ENCODE results near the gene SALL1.

The SALL1 gene

DNA sequence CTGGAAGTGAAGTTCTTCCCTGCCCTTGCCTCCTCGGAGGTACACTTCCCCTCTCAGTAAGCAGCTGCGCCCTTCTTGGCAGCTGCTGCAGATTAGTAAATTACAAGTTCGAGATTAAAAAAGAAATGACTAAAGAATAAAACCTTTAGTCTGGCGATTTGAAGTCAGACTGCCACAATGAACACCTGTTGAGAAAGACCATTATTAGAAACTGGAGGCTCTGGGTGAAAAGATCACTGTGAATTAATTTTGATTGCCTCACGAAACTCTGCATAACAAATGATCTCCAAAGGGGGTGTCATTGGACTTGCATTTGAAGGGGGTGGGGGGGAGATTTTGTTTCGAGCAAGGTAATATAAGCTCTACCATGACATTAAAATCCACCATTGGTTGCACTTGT is 39.3 kb downstream of the SALL1 start:
- no peak for DNase-seq (ENCODE audit: low read depth in 2 of 2)

DNA sequence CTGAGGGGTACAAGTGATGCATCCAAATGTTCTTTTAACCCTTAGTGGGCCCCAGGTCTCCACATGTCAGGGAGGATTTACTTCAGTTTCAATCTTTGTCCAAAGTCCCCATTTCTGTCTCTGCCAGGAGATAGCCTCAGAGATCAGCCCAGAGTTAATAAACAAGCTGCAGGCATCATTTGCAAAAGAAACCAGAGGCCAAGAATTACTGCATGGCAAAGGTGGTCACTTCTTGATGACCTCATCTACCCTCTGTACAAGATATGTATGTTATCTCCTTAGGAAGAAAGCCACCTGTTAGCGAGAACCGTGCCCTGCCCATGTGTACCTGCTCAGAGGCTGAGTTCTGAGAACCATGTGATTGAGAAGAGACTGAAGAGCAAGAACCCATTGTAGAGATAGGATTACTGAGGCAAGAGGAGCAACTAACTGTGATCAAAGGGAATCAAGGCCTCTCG is 40.3 kb downstream of the SALL1 start:
- DNase-seq (ENCODE audit: low read depth in 2 of 2) = no peak

DNA sequence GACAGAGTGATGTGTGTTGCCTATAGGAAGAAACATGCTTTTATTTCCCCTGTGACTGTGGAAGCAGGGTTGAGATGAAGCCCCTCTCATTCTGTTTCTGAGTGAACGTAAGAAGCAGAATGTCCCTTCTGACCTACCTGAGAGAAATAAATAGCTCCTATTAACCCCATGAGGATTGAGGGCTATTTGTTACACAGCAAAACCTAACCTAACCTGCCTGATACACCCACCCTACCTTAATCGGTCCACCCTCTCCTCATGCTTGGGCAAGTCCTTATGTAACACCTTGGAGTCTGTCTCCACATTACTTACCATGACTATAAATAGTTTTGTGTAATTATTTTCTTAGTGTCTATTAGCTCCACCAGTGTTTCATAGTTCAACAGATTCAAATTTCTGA is 41.9 kb downstream of the SALL1 start:
- DNase-seq (ENCODE audit: low read depth in 2 of 2) = no peak

DNA sequence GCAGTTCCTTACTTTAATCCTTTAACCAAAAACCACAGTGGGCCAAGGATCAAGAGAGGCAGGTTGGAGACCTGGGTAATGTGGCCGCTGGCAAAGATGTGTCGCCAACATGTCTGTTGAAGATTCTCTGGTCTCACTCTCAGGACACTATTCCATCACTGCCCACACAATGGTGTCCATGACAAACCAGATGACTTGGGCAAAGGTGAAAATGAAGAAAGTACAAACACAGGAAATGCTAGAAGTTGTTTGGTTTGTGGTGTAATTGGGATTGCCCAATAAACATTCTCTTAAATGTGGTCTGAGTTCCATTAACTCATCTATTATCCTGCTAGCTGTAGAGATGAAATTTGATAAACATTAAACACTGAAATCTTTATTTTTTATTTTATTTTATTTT is 43.3 kb downstream of the SALL1 start:
- DNase-seq (ENCODE audit: low read depth in 2 of 2) = no peak

DNA sequence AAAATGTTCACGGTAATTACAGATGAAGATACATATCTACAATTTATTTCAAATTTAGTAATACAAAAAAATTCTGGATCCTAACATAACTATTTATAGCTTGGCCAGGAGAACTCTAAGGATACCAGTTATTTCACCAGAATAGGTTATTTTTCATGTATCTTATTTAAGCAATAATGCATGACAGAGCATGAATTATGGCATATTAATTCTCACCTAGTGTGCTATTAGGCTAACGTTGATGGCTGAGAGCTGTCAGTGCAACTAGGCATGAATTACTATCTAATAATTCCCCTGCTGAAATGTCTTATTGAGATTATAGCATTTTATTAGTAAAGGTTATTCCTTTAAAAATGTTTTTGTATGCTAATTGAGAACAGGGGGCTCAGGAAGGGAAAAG is 44.5 kb downstream of the SALL1 start:
- DNase-seq (ENCODE audit: low read depth in 2 of 2) = no peak

DNA sequence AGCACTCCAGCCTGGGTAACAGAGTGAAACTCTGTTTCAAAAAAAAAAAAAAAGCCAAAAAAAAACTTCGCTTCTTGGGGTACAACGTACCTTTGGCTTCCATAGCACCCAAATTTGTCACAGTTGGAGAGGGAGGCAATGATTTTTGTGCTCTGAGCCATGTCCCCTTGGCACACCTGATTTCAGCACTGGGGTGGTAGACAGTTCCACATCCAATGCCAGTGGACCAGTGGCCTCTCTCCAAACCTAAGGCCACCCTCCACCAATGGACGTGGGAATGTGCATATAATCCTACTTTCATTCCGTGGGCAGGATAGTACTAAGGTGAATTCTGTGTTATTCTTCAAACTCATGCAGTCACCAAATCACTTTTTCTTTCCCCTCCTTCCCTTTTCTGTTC is 47.5 kb downstream of the SALL1 start:
- no peak for DNase-seq (ENCODE audit: low read depth in 2 of 2)

DNA sequence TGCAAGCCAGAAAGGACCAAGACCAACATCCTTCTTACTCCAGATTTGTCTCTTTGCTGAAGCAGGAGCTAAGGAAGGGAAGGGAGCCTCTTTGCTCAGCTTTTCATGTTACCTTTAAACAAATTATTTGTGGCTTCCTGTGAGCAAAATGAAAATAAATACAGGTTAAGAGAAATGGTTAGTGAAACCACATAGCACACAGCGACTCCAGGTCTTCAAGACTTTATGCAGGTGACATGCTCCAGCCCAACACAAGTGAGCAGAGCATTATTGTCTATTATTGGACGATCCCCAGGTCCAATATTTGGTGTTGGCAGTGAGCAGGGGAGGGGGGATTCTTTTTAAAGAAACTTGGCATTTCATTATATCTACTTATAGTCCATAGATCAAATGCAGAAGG is 53.3 kb downstream of the SALL1 start:
- no peak for DNase-seq (ENCODE audit: low read depth in 2 of 2)

DNA sequence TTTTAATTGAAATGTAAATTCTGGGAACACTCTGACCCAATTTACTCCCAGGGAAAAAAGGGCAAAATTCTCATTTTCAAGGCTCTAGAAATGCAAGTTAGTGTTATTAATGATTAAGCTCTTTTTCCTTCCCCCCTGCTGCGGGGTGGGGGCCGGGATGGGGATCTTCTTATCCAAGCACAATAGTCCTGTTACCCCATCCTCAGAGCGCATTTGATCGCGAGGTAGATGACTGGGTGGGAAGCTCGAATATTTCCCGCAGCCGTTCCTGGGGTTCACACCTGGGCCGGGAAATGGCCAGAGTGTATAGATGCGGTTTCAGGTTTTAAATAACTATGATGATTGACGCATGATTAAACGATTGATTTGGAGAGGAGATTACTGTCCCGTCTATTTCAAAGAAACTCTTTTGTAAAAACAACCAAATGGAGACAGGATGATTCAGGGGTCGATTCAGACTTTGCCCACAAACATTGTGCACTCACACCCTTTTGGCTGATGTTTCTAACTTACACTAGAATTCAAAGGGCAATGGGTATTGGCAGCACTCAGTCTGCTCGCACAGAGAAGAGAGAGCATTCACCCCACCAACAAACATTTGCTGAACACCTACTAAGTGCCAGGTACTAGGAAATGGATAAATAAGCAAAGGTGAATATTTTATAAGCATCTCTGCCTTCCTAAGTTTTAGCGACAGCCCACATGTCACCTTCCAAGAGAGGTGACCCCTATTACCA is 55.0 kb downstream of the SALL1 start:
- DNase-seq (ENCODE audit: low read depth in 2 of 2) = no peak

DNA sequence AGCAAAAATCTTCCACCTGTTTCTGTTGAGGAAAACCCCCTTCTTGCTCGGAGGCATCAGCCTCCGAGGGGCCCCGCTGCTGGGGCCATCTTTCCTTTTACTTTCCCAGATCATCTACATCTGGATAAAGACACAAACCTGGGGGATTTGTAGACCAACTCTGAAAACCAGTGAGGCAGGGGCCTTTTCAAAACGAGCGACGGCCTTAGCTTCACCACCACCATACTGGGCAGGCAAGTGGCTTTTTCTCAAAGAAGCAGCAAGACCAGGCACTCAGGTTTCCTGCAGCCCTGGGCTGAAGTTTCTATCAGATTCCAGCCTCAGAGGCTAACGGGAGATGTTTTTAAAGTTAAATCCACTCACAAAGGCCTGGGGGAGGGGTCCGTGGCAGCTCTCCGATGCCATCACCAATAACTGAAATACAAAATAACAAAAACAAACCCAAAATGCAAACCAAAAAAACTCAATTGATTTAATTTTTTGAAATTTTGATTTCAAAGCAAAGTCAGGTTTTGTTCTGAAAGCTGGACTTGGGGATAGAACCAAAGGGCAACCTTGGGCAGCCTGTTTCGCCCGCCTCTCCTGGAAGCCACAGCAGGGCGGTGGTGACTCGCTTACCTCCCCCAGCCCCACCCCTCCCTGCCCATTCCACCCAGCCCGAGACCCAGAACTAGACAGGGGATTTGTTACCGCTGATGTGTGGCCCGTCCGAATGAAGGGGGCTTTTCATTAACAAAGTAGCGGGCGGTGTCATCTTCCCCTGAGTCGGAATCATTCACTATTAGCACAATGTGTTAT is 55.8 kb downstream of the SALL1 start:
- DNase-seq (ENCODE audit: low read depth in 2 of 2) = no peak

DNA sequence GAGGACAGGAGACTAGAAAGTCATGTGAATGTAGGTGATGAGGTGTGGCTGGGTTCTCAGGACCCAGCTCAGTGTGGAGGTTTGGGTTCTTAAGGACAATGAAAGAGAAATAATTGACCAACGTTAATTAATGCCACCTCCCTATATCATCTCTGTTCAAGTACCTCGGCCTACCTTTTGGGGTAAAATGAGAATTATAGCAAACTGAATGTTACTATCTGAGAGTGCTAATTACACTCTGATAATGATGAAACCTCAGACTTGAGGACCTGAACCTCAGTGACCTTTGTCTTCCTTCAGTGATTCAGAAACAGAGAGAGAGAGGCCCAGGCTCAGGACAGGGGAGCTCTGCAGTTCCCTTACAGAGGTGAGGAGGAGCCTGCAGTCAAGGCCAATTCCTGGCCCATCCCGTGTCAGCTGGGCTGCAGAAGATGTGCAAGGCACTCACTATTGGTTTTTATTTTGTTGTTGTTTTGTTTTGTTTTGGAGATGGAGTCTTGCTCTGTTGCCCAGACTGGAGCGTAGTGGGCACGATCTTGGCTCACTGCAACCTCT is 57.3 kb downstream of the SALL1 start:
- DNase-seq (ENCODE audit: low read depth in 2 of 2) = no peak
